GM12878 (cell line): ENCODE measurements around the gene PSMB8. TPM values are rescaled to one million over a fixed set of nuclear protein-coding genes. Genes with fewer than 3 reads are reported as not detected.
A peak's percentile ranks its signal among the peaks of the same experiment; 100 is the strongest.

Source experiments
- ATAC-seq: fragments of 200-7000 bp; cut with Tn5 transposase; 3 replicates; pipeline ENCODE4 v1.9.1; 2020; ENCODE audit warnings: mild to moderate bottlenecking, moderate library complexity
- BruUV-seq: library from RNA; stranded (reverse); fragments of 400-500 nt; replicated peaks from 2 replicates; lab custom pipeline; 2021; lab: Mats Ljungman, UMichigan
- CTCF ChIA-PET: fragments of 300-600 bp; sonication (Branson Sonifier 250); formaldehyde crosslinking; extraction: SDS; loops from one replicate; lab custom pipeline; 2021; ENCODE audit warnings: inconsistent platforms; lab: Yijun Ruan, JAX
- POLR2A ChIA-PET: fragments of 350-600 bp; formaldehyde crosslinking; extraction: SDS; loops from one replicate; lab custom pipeline; 2021; ENCODE audit warnings: inconsistent platforms; lab: Charles Lee
- RAD21 ChIA-PET: fragments of 300-600 bp; sonication (Branson Sonifier 250); formaldehyde crosslinking; loops from one replicate; lab custom pipeline; 2023; ENCODE audit warnings: antibody characterized with exemption; ENCODE audit not compliant: unreplicated experiment; lab: Charles Lee
- SMC1A ChIA-PET: fragments of 300-600 bp; sonication (Branson Sonifier 250); formaldehyde crosslinking; loops from one replicate; lab custom pipeline; 2023; ENCODE audit not compliant: unreplicated experiment, uncharacterized antibody; lab: Charles Lee
- DNase-seq: peaks from one replicate; pipeline ENCODE4 v3.0.0-alpha.2; 2011; ENCODE audit warnings: low read depth, low spot score
- FAIRE-seq: peaks from 3 replicates; lab custom pipeline; 2011; peaks lifted over from hg19 to GRCh38; lab: Jason Lieb, UNC
- H2AFZ ChIP-seq: 2 replicates; pipeline ENCODE4 v1.6.0; 2011; ENCODE audit warnings: low read depth, low read length, control low read depth; ENCODE audit not compliant: control insufficient read depth
- H3K27ac ChIP-seq: 2 replicates; pipeline ENCODE4 v1.5.1; 2011; ENCODE audit warnings: control low read depth; ENCODE audit not compliant: control insufficient read depth, insufficient read depth
- H3K27me3 ChIP-seq, 2 experiments: replicated peaks in 1 of 2; 2 replicates each; pipeline versions ENCODE4 v1.6.0 to v1.6.1; 2011; ENCODE audit warnings: low read length in 1 of 2; ENCODE audit not compliant: control insufficient read depth in 2 of 2, insufficient read depth in 2 of 2
- H3K36me3 ChIP-seq, 2 experiments: 2 replicates each; pipeline ENCODE4 v1.5.1; 2011; ENCODE audit warnings: low read length in 1 of 2; ENCODE audit not compliant: control insufficient read depth in 2 of 2, insufficient read depth in 2 of 2
- H3K4me1 ChIP-seq: 2 replicates; pipeline ENCODE4 v1.6.1; 2011; ENCODE audit warnings: mild to moderate bottlenecking, low read length, moderate library complexity, mixed read lengths; ENCODE audit not compliant: control insufficient read depth, insufficient read depth
- H3K4me2 ChIP-seq: 2 replicates; pipeline ENCODE4 v1.6.0; 2011; ENCODE audit warnings: control low read depth; ENCODE audit not compliant: control insufficient read depth, insufficient read depth
- H3K4me3 ChIP-seq: fragments of 200-600 bp; sonication (generic); 2 replicates; pipeline ENCODE4 v1.5.1; 2016
- H3K79me2 ChIP-seq: 2 replicates; pipeline ENCODE4 v1.6.0; 2011; ENCODE audit warnings: low read length; ENCODE audit not compliant: control insufficient read depth, insufficient read depth
- H3K9ac ChIP-seq: 2 replicates; pipeline ENCODE4 v1.8.0; 2011; ENCODE audit warnings: low read length, control low read depth, mixed read lengths; ENCODE audit not compliant: control insufficient read depth, insufficient read depth
- H3K9me3 ChIP-seq: replicated peaks from 3 replicates; pipeline ENCODE4 v1.5.1; 2011; ENCODE audit warnings: mild to moderate bottlenecking, low read length; ENCODE audit not compliant: control insufficient read depth, insufficient read depth
- H4K20me1 ChIP-seq: 2 replicates; pipeline ENCODE4 v1.6.0; 2011; ENCODE audit not compliant: control insufficient read depth, insufficient read depth
- FOXK2 ChIP-seq: fragments of 450-650 bp; IDR thresholded peaks from 2 replicates; pipeline ENCODE4 v1.6.1; 2017; ENCODE audit warnings: mild to moderate bottlenecking, moderate library complexity
- MXI1 ChIP-seq: fragments of 150-350 bp; IDR thresholded peaks from 2 replicates; pipeline ENCODE4 v1.6.1; 2011; ENCODE audit warnings: low read depth, mild to moderate bottlenecking, inconsistent platforms, low read length, improper control_type of control experiment
- TAF1 ChIP-seq: IDR thresholded peaks from 2 replicates; pipeline ENCODE4 v1.6.1; 2011; ENCODE audit warnings: mild to moderate bottlenecking, low read depth, low read length, borderline replicate concordance
- ZBED1 ChIP-seq: IDR thresholded peaks from 2 replicates; pipeline ENCODE4 v1.6.1; 2016; ENCODE audit warnings: borderline replicate concordance
- WGBS: methylation state at CpG from one replicate; pipeline ENCODE4 v1.1.6; 2016; ENCODE audit warnings: low lambda C conversion rate; ENCODE audit not compliant: insufficient replicate concordance, insufficient coverage; ENCODE audit errors: missing lambda C conversion rate; 5-methylcytosine and 5-hydroxymethylcytosine counted together
- in situ Hi-C: fragments of 300-500 bp; cut with MboI; formaldehyde crosslinking; loops from 9 replicates; pipeline ENCODE4 v1.14.3; 2018; ENCODE audit warnings: mixed read lengths
- intact Hi-C: fragments of 100-400 bp; cut with micrococcal nuclease; formaldehyde crosslinking; loops from one replicate; pipeline ENCODE4 v1.14.2; 2022; ENCODE audit not compliant: unreplicated experiment
- polyA plus RNA-seq, 11 experiments: library from polyadenylated mRNA; depleted of rRNA in 4 of 11; unstranded in 6 of 11; stranded (reverse) in 5 of 11; fragments of >200 nt; fragmentation: Nextera tagmentation in 4 of 11; fragmentation: Illumina TruSeq in 1 of 11; extraction: Ambion mirVana in 4 of 11; extraction: Trizol in 1 of 11; gene quantifications; 1 replicate in 1 of 11; 2 replicates in 10 of 11; pipeline versions ENCODE4 v1.2.1 to v1.2.3, GENCODE V29; 2011 to 2016; ENCODE audit warnings: inconsistent platforms in 2 of 11, missing spikeins in 2 of 11, low read depth in 1 of 11
- total RNA-seq, 4 experiments: library from RNA; depleted of rRNA in 3 of 4; stranded (reverse); fragments of >200 nt in 3 of 4; fragmentation: Illumina TruSeq in 1 of 4; extraction: Trizol in 1 of 4; gene quantifications; 2 replicates each; pipeline versions ENCODE4 v1.2.1 to v1.2.3, GENCODE V29; 2013 to 2021
- TF ChIP-seq, protein P1 (sequence below): IDR thresholded peaks from 2 replicates; pipeline ENCODE4 v1.6.1; 2012; ENCODE audit warnings: low read depth, low read length, improper control_type of control experiment

Gene PSMB8
- total and polyA plus RNA-seq, 10 of the 15 experiments (the other 5 are each of a cell fraction or from before 2014, with no cell fraction given) = 304 to 557 (median 379) TPM

DNA sequence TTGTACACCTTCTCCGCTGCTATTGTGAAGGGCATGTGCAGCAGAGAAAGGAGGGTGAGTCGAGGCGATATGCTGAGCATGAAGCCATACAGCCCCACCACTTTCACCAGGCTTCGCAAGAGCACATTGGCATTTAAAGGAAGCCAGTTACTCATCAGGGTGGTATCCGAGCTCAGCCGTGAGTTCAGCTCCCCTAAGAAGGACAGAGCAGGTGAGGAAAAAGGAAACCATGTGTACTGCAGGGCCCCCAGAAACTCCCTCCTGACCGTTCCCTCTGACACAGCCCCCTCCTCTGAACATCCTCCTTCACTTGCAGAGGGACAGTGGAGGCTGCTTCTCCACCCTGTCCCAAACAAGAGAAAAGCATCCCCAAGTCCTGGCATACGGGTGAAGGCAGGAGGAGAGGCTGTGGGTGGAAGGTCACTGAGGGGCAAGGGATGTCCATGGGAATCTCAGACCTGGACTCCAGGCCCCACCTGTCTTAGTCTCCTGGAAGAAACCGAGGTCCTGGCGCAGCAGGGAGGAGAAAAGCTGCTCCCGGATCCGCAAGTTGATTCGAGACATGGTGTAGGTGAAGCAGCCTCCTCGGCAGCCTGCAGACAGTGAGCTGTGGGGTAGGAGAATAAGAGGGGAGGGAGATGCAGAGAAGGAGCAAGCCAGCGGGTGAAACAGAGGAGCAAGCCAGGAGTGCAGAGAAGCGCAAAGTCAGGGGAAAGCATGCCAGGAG is 8.5 kb downstream of the PSMB8 start:
- no peak for DNase-seq
- Histone ChIP-seq H3K4me2 (peak overlapping the region; percentile 72; the same call in 1 of the 2 replicates), H3K9ac (no peak overlapping the region), H3K27ac (no peak overlapping the region), H4K20me1 (no peaks in the 10 kb centered on the region), H2AFZ (no peak overlapping the region), H3K4me3 (no peak overlapping the region), H3K9me3 (no peaks in the 10 kb centered on the region; the same call in 2 of the 3 replicates), H3K4me1 (peaks cover 37% of the 10 kb centered on the region), H3K79me2 (peaks cover 35% of the 10 kb centered on the region), H3K36me3 (peaks cover 9 to 60% of the 10 kb centered on the region in 2 experiments), H3K27me3 (no peaks in the 10 kb centered on the region)
- TF ChIP-seq MXI1 = no peak
- TF ChIP-seq, protein P1, sequence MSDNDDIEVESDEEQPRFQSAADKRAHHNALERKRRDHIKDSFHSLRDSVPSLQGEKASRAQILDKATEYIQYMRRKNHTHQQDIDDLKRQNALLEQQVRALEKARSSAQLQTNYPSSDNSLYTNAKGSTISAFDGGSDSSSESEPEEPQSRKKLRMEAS = no peak
- no peak for TF ChIP-seq FOXK2
- no peak for TF ChIP-seq TAF1
- no peak for TF ChIP-seq ZBED1
- intact Hi-C loops (no loop called here), in situ Hi-C loops (no loop called here)
- ChIA-PET CTCF (interaction anchor here (1.0 to 5.4 kb wide), 3 partner anchors 19 to 149 kb away, joined by 3 to 30 read pairs (median 6); partner anchors contain the start of gene HLA-DOB), POLR2A (interaction anchor here (1.0 to 1.7 kb wide), 2 partner anchors 10 to 33 kb away, joined by 3 to 9 read pairs; no protein-coding TSS in a partner anchor), SMC1A (interaction anchor here (1.6 kb wide), 1 partner anchor 33 kb away, joined by 7 read pairs; no protein-coding TSS in a partner anchor), RAD21 (no interaction called here)
- no TSS peak for BruUV-seq
- ATAC-seq = no peak
- WGBS = 95% methylated on average over 16 of the region's 16 CpGs
- no peak for FAIRE-seq
